Activated T-helper 17 cell treated with anti-CD3 and anti-CD28 coated beads, Interleukin-2, amount 50 U/mL, for 72 hours (primary cell): Measurements from ENCODE around the gene POR. TPM values are rescaled to one million over a fixed set of nuclear protein-coding genes. Genes with fewer than 3 reads are reported as not detected.

ENCODE experiments used
- ATAC-seq: fragments of 150-1000 bp; cut with Tn5 transposase; replicated peaks from 2 replicates; pipeline ENCODE4 v1.10.0; 2021; ENCODE audit warnings: mild to moderate bottlenecking, moderate library complexity
- H3K27ac Mint-ChIP-seq: one replicate; pipeline ENCODE4 v1.8.0; 2022; ENCODE audit warnings: mixed read lengths
- H3K27me3 Mint-ChIP-seq: one replicate; pipeline ENCODE4 v1.8.0; 2022; ENCODE audit warnings: mixed read lengths
- H3K36me3 Mint-ChIP-seq: one replicate; pipeline ENCODE4 v1.8.0; 2022; ENCODE audit warnings: low read depth, mild to moderate bottlenecking, mixed read lengths
- H3K4me1 Mint-ChIP-seq: one replicate; pipeline ENCODE4 v1.8.0; 2022; ENCODE audit warnings: mixed read lengths
- H3K4me3 Mint-ChIP-seq: one replicate; pipeline ENCODE4 v1.8.0; 2022; ENCODE audit warnings: mild to moderate bottlenecking, mixed read lengths
- H3K9me3 Mint-ChIP-seq: one replicate; pipeline ENCODE4 v1.8.0; 2022; ENCODE audit warnings: mixed read lengths
- total RNA-seq, 2 donors: library from RNA; stranded (reverse); gene quantifications; one replicate each; pipeline ENCODE4 v1.2.3, GENCODE V29; 2022

The POR gene
- total RNA-seq, 2 donors from 2014 or later: 24.4 to 53.7 TPM

DNA sequence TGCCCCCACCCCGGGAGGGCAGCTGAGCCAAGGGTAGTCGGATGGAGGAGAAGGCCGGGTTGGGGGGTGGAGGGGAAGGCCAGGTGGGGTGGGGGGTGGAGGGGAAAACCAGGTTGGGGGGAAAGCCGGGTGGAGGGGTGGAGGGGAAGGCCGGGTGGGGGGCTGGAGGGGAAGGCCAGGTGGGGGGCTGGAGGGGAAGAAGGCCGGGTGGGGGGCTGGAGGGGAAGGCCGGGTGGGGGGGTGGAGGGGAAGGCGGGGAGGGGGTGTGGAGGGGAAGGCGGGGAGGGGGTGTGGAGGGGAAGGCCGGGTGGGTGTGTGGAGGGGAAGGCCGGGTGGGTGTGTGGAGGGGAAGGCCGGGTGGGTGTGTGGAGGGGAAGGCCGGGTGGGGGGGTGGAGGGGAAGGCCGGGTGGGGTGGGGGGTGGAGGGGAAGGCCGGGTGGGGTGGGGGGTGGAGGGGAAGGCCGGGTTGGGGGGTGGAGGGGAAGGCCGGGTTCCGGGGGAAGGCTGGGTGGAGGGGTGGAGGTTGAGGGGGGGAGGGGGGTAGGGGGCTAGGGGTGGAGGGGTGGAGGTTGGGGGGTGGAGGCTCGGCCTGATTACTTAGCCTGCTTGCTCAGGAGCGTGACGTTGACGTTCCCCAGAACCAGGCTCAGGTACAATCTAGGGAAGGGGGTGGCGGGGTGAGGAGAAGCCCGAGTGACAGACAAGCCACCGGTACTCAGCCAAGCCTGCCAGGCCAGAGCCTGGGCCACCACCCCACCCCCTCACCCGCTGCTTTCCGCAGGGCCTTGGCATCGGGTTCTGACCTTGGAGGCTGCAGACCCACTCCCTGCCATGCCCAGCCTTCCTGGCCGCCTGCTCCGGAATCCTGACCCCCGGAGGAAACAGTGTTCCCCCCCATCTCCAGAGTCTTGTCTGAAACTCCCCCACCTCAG lies 73.9 kb downstream of the POR start:
- Mint-ChIP-seq H3K27ac (no peak overlapping the region), H3K27me3 (no peaks in the 10 kb centered on the region), H3K36me3 (peaks cover 11% of the 10 kb centered on the region), H3K4me3 (no peak overlapping the region), H3K4me1 (peaks cover 6% of the 10 kb centered on the region), H3K9me3 (no peaks in the 10 kb centered on the region)
- ATAC-seq: no peak

DNA sequence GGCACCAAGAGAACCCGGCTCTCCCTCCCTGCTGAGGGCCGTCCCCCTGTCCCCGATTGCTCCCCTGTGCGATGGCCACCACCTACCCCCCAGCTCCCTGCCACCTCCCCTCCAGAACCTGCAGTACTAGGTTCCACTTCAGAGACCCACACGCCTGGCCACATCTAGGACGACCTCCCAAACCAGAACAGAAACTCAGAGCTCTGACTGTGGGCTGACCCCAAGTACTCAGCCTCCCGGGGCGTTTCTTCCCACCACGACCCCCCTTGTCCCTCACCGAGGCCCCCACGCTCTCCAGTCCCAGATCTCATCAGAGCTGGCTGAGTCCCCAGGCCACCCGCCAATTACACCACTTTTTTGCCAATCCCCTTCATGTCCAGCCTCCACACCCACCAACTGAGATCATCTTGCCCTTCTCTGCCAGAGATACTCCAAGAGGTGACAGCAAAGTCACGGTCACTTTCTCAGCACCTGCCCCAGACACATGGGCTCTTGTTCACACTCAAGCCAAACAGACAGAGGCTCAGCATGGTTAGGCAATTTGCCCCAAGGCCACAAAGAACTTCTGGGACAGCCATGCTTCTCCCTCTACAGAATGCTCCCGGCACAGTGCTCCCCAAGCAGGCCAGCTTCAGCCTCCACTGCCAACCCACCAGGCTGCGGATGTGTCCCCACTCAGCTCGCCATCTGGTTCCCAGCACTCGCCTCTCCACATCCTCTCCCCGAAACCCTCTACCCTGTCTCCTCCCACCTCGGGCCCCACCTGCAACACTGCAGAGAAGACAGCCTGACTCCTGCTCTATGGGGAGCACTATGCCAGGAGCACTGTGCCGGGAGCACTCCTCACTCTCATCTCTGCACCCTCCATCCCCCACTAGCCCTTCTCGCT lies 74.8 kb downstream of the POR start:
- H3K27ac Mint-ChIP-seq: peak overlapping the region; percentile 53
- H3K4me1 Mint-ChIP-seq: peaks cover 6% of the 10 kb centered on the region
- H3K27me3 Mint-ChIP-seq: no peaks in the 10 kb centered on the region
- no peak for ATAC-seq
- H3K36me3 Mint-ChIP-seq: peaks cover 11% of the 10 kb centered on the region
- H3K4me3 Mint-ChIP-seq: no peak overlapping the region
- no peaks in the 10 kb centered on the region for H3K9me3 Mint-ChIP-seq

DNA sequence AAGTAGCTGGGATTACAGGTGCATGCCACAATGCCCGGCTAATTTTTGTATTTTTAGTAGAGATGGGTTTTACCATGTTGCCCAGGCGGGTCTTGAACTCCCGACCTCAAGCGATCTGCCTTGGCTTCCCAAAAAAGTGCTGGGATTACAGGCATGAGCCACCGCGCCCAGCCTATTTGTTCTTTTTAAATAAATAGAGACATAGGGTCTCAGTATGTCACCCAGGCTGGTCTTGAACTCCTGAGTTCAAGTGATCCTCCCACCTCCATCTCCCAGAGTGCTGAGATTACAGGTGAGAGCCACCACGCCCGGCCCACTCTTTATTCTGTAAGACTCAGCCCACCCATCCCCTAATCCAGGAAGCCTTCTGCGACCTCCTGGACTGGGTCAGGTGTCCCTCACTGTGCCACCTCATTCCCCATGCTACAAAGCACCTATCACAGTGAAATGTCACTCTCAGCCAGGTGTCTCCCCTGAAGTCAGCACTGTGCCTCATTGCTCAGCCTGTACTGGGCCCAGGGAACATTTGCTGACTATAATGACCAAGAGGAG lies 76.7 kb downstream of the POR start:
- Mint-ChIP-seq H3K4me3 (no peak overlapping the region), H3K4me1 (peaks cover 7% of the 10 kb centered on the region), H3K27me3 (no peaks in the 10 kb centered on the region), H3K9me3 (no peaks in the 10 kb centered on the region), H3K27ac (no peak overlapping the region), H3K36me3 (peaks cover 18% of the 10 kb centered on the region)
- no peak for ATAC-seq

DNA sequence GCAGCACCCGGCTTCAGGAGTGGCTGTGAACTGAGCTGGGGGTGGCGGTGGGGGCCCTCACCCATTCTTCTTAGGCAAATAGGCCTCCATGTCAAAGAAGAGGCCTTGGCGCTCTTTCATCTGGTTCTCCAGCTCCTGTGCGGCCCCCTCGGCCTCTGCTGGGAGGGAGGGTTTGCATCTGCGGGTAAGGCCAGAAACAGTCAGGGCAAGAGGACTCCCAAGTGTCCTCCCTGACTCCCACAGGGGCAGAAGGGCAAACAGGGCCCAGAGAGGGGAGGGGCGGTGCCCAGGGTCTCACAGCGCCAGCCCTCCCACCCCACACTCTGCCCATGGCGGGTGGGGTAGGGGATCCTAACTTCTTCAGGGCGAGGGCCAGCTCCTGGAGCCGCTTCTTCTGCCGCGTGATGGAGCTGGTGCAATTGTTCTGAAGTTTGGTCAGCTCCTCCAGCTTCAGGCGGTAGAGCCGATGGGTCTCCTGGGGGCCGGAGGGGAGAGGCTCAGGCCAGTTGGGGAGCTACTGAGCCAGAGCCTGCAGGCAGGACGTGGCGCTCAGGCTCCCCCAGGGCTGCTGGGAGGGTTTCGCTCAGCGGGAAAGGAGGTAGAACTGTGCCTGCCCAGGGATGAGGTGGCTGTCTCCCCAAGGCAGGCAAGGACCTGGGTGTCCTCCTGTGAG lies 77.3 kb downstream of the POR start:
- Mint-ChIP-seq H3K27ac (no peak overlapping the region), H3K27me3 (no peaks in the 10 kb centered on the region), H3K9me3 (no peaks in the 10 kb centered on the region), H3K4me3 (no peak overlapping the region), H3K36me3 (peaks cover 18% of the 10 kb centered on the region), H3K4me1 (peaks cover 11% of the 10 kb centered on the region)
- no peak for ATAC-seq

DNA sequence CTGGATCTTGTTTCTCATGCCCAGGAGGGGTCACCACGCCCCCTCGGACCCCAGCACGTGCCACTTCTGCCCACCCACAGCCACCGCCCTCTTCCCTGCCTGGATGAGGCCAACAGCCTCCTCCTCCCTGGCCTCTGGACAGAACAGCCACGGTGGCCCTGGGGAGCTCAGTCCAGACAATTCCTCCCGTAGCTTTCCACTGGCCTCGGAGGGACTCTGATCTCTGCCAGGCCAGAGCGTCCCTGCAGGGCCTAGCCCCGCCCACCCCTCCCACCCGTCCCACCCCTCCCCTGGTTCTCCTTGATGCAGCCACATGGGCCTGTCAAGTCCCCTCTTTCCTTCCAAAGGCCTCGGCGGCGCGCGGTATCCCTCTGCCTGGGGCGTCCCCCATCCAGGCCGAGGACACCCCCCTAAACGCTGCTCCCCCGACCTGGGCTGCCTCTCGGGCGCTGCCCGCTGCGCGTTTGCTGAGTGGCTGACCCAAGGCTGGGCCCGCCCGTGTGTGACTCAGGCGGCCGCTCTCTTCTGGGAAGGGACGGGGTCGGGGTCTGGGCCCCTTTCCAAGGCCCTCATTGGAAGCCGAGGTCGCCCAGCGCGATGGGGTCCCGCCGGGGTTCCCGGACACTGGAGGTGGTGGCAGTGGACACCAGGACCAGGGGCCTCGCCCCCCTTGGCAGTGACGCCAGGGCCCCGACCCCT lies 78.9 kb downstream of the POR start:
- Mint-ChIP-seq H3K27ac (peak overlapping the region; percentile 36), H3K4me1 (peaks cover 16% of the 10 kb centered on the region), H3K36me3 (peaks cover 26% of the 10 kb centered on the region), H3K27me3 (no peaks in the 10 kb centered on the region), H3K9me3 (no peaks in the 10 kb centered on the region), H3K4me3 (peak overlapping the region; percentile 76)
- ATAC-seq: peak; percentile 29

DNA sequence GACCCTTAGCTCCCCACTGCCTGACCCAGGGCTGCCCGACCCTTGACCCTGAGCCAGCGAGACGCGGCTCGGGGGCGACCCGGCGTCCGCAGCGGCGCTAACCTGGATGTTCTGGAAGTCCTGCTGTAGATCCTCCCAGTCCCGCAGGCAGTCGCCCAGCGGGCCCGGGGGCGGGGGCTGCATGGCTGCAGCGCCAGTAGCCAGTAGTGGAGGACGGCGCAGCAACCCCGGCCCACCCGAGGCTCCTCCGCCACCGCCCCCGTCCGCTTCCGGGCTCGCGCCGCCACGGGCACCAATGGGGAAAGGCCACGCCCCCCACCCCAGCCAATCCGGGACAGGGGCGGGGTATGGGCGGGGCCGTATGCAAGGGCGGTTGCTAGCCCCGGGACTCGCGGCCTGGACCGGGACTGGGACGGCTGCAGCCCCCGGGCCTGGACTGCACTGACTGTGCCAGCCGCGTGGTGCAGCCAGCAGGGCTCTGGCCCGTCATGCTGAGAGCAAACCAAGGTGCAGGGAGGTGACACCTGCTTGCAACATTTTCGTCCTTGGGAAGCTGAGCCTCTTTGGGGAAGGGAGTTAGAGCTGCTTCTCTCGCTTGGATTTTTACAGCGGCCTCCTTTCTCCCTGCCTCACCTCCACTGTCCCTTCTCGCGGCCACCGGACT lies 79.6 kb downstream of the POR start, which contains the start of gene TMEM120A:
Gene TMEM120A (minus strand): TSS at position 208 of the 664 bp plus-strand sequence. CDS start 25 bp downstream, at position 183.
- Mint-ChIP-seq H3K27me3 (no peaks in the 10 kb centered on the region), H3K4me1 (peaks cover 15% of the 10 kb centered on the region), H3K36me3 (peaks cover 33% of the 10 kb centered on the region), H3K9me3 (no peaks in the 10 kb centered on the region), H3K27ac (peak within 1 kb of the TSS; percentile 36), H3K4me3 (peak within 1 kb of the TSS; percentile 76)
- peak; percentile 99 for ATAC-seq

DNA sequence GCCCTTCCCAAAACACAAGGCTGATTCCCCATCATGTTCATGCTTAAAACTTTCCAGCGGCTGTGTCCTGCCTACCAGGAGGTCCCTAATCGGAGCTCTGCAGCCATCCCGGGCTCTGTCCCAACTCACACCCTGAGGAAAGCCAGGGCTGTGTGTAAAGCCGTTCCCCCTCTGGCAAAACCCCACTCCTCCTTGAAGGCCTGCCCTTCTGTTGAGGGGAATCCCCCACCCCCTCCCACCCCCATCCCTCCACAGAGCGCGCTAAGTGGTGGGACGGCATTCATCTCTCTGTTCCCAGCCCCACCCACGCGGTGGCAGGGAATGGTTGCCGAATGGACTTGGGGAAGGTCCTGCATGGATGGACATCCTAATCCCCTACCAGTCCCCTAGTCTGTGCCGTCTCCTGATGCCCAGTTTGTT lies 80.1 kb downstream of the POR start:
- H3K4me3 Mint-ChIP-seq: peak overlapping the region; percentile 76
- H3K36me3 Mint-ChIP-seq: peaks cover 36% of the 10 kb centered on the region
- ATAC-seq: no peak
- no peak overlapping the region for H3K27ac Mint-ChIP-seq
- no peaks in the 10 kb centered on the region for H3K27me3 Mint-ChIP-seq
- H3K9me3 Mint-ChIP-seq: no peaks in the 10 kb centered on the region
- H3K4me1 Mint-ChIP-seq: peaks cover 10% of the 10 kb centered on the region

DNA sequence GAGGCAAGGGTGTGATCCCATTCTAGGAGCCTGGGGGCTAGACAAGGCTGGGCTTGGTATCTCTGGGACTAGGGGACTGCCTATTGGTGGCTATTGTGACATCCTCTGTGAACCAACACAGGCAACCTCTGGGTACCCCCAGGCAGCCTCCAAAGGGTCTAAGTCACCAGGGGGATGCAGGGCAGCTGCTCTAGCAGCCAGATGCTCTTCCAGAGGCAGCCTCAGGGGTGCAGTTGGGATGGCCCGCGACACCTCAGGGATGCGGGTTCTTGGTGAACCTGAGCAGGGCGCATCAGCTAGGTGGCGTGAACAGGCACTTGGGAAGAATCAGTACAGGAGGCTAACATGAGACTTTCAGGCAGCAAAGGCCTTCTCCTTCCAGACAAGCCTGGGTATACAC lies 81.0 kb downstream of the POR start:
- peaks cover 36% of the 10 kb centered on the region for H3K36me3 Mint-ChIP-seq
- H3K27ac Mint-ChIP-seq: no peak overlapping the region
- ATAC-seq: no peak
- no peaks in the 10 kb centered on the region for H3K9me3 Mint-ChIP-seq
- H3K4me1 Mint-ChIP-seq: peaks cover 10% of the 10 kb centered on the region
- no peaks in the 10 kb centered on the region for H3K27me3 Mint-ChIP-seq
- peak overlapping the region; percentile 76 for H3K4me3 Mint-ChIP-seq

DNA sequence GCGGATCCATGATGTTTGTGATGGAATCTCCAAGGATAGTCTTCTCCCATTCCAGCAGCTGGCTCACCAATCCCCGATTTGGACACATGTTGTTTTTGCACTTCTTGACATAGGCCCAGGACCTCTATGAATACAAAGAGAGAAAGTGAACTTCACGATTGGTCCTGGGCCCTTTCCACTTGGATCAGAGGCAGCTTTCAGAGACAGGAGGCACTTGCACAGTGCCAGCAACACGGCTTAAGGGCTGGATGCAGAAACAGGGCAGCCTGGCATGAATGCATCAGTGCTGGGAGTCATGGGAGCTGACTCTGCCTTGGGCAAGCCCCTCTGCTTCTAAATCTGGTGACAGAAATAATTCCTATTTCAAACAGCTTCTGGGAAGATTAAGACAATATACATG lies 81.5 kb downstream of the POR start:
- ATAC-seq: no peak
- H3K4me3 Mint-ChIP-seq: no peak overlapping the region
- H3K27me3 Mint-ChIP-seq: no peaks in the 10 kb centered on the region
- H3K9me3 Mint-ChIP-seq: no peaks in the 10 kb centered on the region
- H3K4me1 Mint-ChIP-seq: peaks cover 10% of the 10 kb centered on the region
- H3K36me3 Mint-ChIP-seq: peaks cover 36% of the 10 kb centered on the region
- no peak overlapping the region for H3K27ac Mint-ChIP-seq

DNA sequence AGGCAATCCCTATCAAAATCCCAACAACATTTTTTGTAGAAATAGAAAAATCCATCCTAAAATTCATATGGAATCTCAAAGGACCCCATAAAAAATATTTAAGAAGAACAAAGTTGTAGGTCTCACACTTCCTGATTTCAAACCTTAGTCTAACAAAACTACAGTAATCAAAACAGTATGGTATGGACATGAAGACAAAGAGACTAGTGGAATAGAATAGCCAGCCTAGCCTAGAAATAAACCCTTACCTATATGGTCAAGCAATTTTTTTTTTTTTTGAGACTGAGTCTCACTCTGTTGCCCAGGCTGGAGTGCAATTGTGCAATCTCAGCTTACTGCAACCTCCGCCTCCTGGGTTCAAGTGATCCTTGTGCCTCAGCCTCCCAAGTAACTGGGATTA lies 83.1 kb downstream of the POR start:
- Mint-ChIP-seq H3K27ac (no peak overlapping the region), H3K4me1 (peaks cover 10% of the 10 kb centered on the region)
- no peak for ATAC-seq

DNA sequence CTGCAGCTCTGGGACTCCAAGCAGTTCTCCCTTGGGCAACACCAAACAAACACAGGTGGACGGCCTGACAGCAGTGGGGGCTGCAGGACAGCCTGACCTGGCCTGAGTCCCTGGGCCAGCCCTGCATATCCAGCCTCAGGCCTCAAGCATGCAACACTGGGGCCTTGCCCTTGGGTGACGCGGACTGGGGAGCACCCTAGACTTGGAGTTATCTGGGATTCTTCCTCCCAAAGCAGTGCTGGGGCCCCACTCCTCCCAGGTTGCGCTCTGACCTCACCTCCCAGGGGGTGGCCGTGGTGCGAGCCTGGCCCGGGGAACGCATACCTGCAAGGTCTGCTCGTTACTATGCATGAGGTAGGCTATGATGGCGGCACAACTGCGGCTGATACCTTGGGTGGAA lies 85.6 kb downstream of the POR start:
- H3K27ac Mint-ChIP-seq: no peak overlapping the region
- H3K9me3 Mint-ChIP-seq: no peaks in the 10 kb centered on the region
- H3K4me1 Mint-ChIP-seq: peaks cover 15% of the 10 kb centered on the region
- ATAC-seq: no peak
- no peak overlapping the region for H3K4me3 Mint-ChIP-seq
- H3K36me3 Mint-ChIP-seq: peaks cover 67% of the 10 kb centered on the region
- no peaks in the 10 kb centered on the region for H3K27me3 Mint-ChIP-seq

More for the DNA sequence above, 83.1 kb downstream of the POR start:
- no peak overlapping the region for H3K4me3 Mint-ChIP-seq
- no peaks in the 10 kb centered on the region for H3K27me3 Mint-ChIP-seq
- H3K9me3 Mint-ChIP-seq: no peaks in the 10 kb centered on the region
- H3K36me3 Mint-ChIP-seq: peaks cover 47% of the 10 kb centered on the region

DNA sequence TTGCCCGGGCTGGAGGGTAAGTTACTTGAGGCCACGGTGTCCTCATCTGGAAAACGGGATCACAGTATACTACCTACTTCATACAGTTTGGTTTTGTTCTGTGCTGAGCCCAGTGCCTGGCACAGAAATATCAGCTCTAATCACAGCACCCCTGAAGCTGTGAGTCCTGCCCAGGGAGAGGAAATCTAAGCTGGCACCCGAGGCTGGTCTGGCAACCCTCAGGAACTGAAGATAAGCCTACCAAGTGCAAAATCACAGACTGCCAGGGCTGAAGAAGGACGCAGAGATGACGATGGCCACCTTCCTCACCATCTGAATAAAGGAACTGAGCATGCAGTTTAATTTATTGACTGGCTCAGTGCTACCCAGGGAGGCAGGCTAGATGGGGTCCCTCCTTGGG lies 87.2 kb downstream of the POR start:
- Mint-ChIP-seq H3K27ac (no peak overlapping the region), H3K4me1 (peaks cover 10% of the 10 kb centered on the region), H3K4me3 (no peak overlapping the region), H3K9me3 (no peaks in the 10 kb centered on the region), H3K27me3 (no peaks in the 10 kb centered on the region), H3K36me3 (peaks cover 54% of the 10 kb centered on the region)
- no peak for ATAC-seq

DNA sequence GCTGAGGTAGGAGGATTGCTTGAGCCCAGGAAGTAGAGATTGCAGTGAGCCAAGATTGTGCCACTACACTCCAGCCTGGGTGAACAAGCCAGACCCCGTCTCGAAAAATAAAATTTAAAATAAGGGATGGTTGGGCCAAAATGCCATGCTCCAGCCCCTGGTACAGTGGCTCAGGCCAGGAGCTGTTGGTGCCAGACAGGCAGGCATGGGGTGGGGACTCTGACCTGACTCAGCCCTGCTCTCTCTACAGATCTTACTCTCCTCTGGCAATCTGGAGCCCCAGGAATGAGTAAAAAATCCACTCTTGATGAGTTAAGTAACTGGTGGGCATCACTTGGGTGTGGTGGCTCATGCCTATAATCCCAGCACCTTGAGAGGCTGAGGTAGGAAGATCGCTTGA lies 87.9 kb downstream of the POR start:
- H3K9me3 Mint-ChIP-seq: no peaks in the 10 kb centered on the region
- peak; percentile 42 for ATAC-seq

More for the DNA sequence above, 87.9 kb downstream of the POR start:
- peaks cover 4% of the 10 kb centered on the region for H3K4me1 Mint-ChIP-seq
- H3K27ac Mint-ChIP-seq: no peak overlapping the region
- H3K4me3 Mint-ChIP-seq: no peak overlapping the region
- H3K27me3 Mint-ChIP-seq: no peaks in the 10 kb centered on the region
- peaks cover 48% of the 10 kb centered on the region for H3K36me3 Mint-ChIP-seq
